Trophoblast cell (in vitro differentiated cells and primary cell): ENCODE measurements around the gene ROR1.

Source experiments
- DNase-seq, 2 donors: peaks; one replicate each; pipeline ENCODE4 v3.0.0-alpha.2; 2016
- H2AFZ ChIP-seq: 2 replicates; pipeline ENCODE4 v1.6.1; 2013; ENCODE audit warnings: low read length, moderate library complexity, mild to moderate bottlenecking; ENCODE audit not compliant: insufficient read depth, poor library complexity
- H2AK5ac ChIP-seq: 2 replicates; pipeline ENCODE4 v1.6.1; 2013; ENCODE audit warnings: mild to moderate bottlenecking, low read length
- H2BK120ac ChIP-seq: 2 replicates; pipeline ENCODE4 v1.6.1; 2013; ENCODE audit warnings: low read length, mild to moderate bottlenecking, moderate library complexity; ENCODE audit not compliant: insufficient read depth, poor library complexity
- H2BK12ac ChIP-seq: 2 replicates; pipeline ENCODE4 v1.6.1; 2013; ENCODE audit warnings: mild to moderate bottlenecking, low read length, moderate library complexity
- H2BK5ac ChIP-seq: 2 replicates; pipeline ENCODE4 v1.6.1; 2013; ENCODE audit warnings: low read length, low read depth, moderate library complexity, mild to moderate bottlenecking; ENCODE audit not compliant: poor library complexity
- H3K14ac ChIP-seq: 2 replicates; pipeline ENCODE4 v1.6.1; 2013; ENCODE audit warnings: mild to moderate bottlenecking, low read length
- H3K18ac ChIP-seq: 2 replicates; pipeline ENCODE4 v1.6.1; 2013; ENCODE audit warnings: mild to moderate bottlenecking, low read length
- H3K23ac ChIP-seq: 2 replicates; pipeline ENCODE4 v1.6.1; 2013; ENCODE audit warnings: low read length
- H3K27ac ChIP-seq: 2 replicates; pipeline ENCODE4 v1.5.1; 2013; ENCODE audit warnings: low read depth, mild to moderate bottlenecking, inconsistent platforms, low read length, moderate library complexity
- H3K27me3 ChIP-seq: 2 replicates; pipeline ENCODE4 v1.6.1; 2013; ENCODE audit warnings: inconsistent platforms, mild to moderate bottlenecking, low read length, moderate library complexity; ENCODE audit not compliant: insufficient read depth
- H3K36me3 ChIP-seq, 2 experiments: 1 replicate in 1 of 2; 2 replicates in 1 of 2; pipeline ENCODE4 v1.6.1; 2013; ENCODE audit warnings: low read length in 2 of 2, mild to moderate bottlenecking in 2 of 2, moderate library complexity in 1 of 2; ENCODE audit not compliant: insufficient read depth in 2 of 2, control insufficient read depth in 1 of 2
- H3K4ac ChIP-seq: 2 replicates; pipeline ENCODE4 v1.6.1; 2013; ENCODE audit warnings: low read depth, mild to moderate bottlenecking, low read length, moderate library complexity
- H3K4me1 ChIP-seq, 2 experiments: 1 replicate in 1 of 2; 2 replicates in 1 of 2; pipeline ENCODE4 v1.6.1; 2013; ENCODE audit warnings: low read length in 2 of 2, mild to moderate bottlenecking in 2 of 2, moderate library complexity in 1 of 2; ENCODE audit not compliant: insufficient read depth in 2 of 2, control insufficient read depth in 1 of 2
- H3K4me2 ChIP-seq: 2 replicates; pipeline ENCODE4 v1.6.1; 2013; ENCODE audit warnings: inconsistent platforms, mild to moderate bottlenecking, low read length, moderate library complexity
- H3K4me3 ChIP-seq: 2 replicates; pipeline ENCODE4 v1.5.1; 2013; ENCODE audit warnings: mild to moderate bottlenecking, low read depth, low read length, inconsistent platforms
- H3K79me1 ChIP-seq: one replicate; pipeline ENCODE4 v1.6.1; 2013; ENCODE audit warnings: low read length
- H3K79me2 ChIP-seq: 2 replicates; pipeline ENCODE4 v1.6.1; 2013; ENCODE audit warnings: low read length, mild to moderate bottlenecking; ENCODE audit not compliant: control insufficient read depth, insufficient read depth, poor library complexity
- H3K9ac ChIP-seq: 2 replicates; pipeline ENCODE4 v1.6.1; 2013; ENCODE audit warnings: mild to moderate bottlenecking, low read length
- H3K9me3 ChIP-seq: 2 replicates; pipeline ENCODE4 v1.6.1; 2013; ENCODE audit warnings: low read depth, mild to moderate bottlenecking, control low read depth, inconsistent platforms, low read length; ENCODE audit not compliant: insufficient read depth
- H4K12ac ChIP-seq: 2 replicates; pipeline ENCODE4 v1.6.1; 2013; ENCODE audit warnings: low read depth, mild to moderate bottlenecking, low read length, moderate library complexity
- H4K8ac ChIP-seq: 2 replicates; pipeline ENCODE4 v1.6.1; 2013; ENCODE audit warnings: low read depth, mild to moderate bottlenecking, low read length, moderate library complexity
- H4K91ac ChIP-seq: one replicate; pipeline ENCODE4 v1.6.1; 2013; ENCODE audit warnings: low read depth, mild to moderate bottlenecking, low read length, moderate library complexity
- WGBS: extraction: QIAGEN DNeasy Blood & Tissue Kit; methylation state at CpG from one replicate; pipeline ENCODE4 v1.1.7; 2013; ENCODE audit warnings: missing lambda C conversion rate; ENCODE audit not compliant: insufficient read length, insufficient coverage; ENCODE audit errors: extremely low coverage; 5-methylcytosine and 5-hydroxymethylcytosine counted together

Gene ROR1

DNA sequence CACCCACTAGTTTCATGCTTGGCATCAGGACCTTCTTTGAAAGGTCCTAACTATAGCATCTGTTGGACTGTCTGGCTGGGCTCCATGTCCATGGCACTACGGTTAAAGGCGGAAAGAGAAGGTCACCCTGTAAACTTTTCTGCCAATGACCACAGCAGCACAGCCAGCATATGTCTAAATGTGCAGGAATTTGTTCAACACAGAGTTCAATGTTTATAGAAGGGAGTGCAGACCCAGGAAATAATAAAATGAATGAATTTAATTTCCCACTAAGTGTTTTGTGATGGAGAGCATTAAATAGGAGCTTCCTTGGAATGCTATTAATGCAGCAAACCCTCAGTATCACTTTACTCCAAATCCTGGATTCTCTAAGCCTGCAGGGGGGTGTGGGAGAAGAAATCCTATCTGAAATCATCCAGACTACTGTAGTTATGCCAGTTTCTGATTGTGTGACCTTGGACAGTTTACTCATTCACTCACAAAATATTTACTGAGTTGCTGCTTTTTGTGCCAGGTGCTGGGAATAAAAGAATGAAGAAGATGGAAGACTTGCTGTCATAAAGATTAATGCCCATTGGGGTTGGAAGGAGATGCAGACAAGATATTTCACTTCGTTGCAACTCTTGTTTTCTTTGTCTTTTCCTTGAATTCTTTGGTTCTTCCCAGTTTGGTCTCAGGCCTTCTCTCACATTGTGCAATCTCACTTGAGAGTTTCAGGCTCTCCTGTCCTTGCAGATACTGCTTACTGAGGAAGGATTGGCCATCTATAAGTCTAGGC is 195.0 kb downstream of the ROR1 start:
- no peak overlapping the region for H4K12ac ChIP-seq
- no peak for DNase-seq
- H3K4me2 ChIP-seq, result no peak overlapping the region
- H2AFZ ChIP-seq, result no peak overlapping the region
- H3K79me1 ChIP-seq, result no peaks in the 10 kb centered on the region
- no peaks in the 10 kb centered on the region for H3K79me2 ChIP-seq
- no peak overlapping the region for H3K4me3 ChIP-seq
- no CpG with 5 or more reads among the region's 3 CpGs for WGBS
- peak overlapping the region; percentile 21 for H3K18ac ChIP-seq
- H3K36me3 ChIP-seq, result no peaks in the 10 kb centered on the region
- peaks cover 6 to 7% of the 10 kb centered on the region in 2 experiments for H3K4me1 ChIP-seq
- no peak overlapping the region for H2BK120ac ChIP-seq
- no peak overlapping the region for H3K27ac ChIP-seq
- no peak overlapping the region for H2BK12ac ChIP-seq
- H2BK5ac ChIP-seq, result no peak overlapping the region
- H3K9ac ChIP-seq, result no peak overlapping the region
- no peak overlapping the region for H3K14ac ChIP-seq
- no peak overlapping the region for H3K4ac ChIP-seq
- H3K23ac ChIP-seq, result no peak overlapping the region
- H4K91ac ChIP-seq, result no peak overlapping the region
- H2AK5ac ChIP-seq, result no peak overlapping the region
- no peaks in the 10 kb centered on the region for H3K9me3 ChIP-seq
- no peak overlapping the region for H4K8ac ChIP-seq
- no peaks in the 10 kb centered on the region for H3K27me3 ChIP-seq

DNA sequence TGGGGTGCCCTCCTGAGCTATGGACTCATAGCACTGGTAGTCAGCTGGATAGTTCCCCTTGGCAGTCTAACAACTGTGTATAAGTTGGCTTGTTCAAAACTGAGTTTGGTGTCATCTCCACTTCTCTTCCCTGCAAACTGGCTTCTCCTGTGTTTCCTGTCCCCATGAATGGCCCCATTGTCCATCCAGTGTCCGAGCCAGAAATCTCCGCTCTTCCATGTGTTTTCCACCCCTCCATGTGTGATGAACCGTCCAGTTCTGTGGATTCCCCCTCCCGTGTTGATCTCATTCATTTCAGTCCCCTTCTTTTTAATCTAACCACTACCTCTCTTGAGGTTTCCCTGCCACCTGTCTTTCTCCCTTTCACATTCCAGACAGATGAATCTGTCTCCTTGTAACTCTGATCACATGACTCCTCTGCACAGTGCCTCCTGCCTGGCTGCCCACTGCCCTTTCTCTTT is 195.7 kb downstream of the ROR1 start:
- Histone ChIP-seq H4K8ac (no peak overlapping the region), H3K27me3 (no peaks in the 10 kb centered on the region), H2AK5ac (no peak overlapping the region), H3K79me1 (no peaks in the 10 kb centered on the region), H3K18ac (peak overlapping the region; percentile 21), H2BK120ac (no peak overlapping the region), H3K9me3 (no peaks in the 10 kb centered on the region), H4K12ac (no peak overlapping the region), H3K9ac (no peak overlapping the region), H3K79me2 (no peaks in the 10 kb centered on the region), H3K27ac (no peak overlapping the region), H2BK5ac (no peak overlapping the region), H3K23ac (no peak overlapping the region), H3K36me3 (no peaks in the 10 kb centered on the region), H3K14ac (no peak overlapping the region), H3K4me2 (no peak overlapping the region), H3K4me3 (no peak overlapping the region), H2BK12ac (no peak overlapping the region), H3K4me1 (peaks cover 6 to 7% of the 10 kb centered on the region in 2 experiments), H4K91ac (no peak overlapping the region), H2AFZ (no peak overlapping the region), H3K4ac (no peak overlapping the region)
- no CpG with 5 or more reads among the region's 4 CpGs for WGBS
- DNase-seq, result peak in 1 of 2 donors; percentile 43

DNA sequence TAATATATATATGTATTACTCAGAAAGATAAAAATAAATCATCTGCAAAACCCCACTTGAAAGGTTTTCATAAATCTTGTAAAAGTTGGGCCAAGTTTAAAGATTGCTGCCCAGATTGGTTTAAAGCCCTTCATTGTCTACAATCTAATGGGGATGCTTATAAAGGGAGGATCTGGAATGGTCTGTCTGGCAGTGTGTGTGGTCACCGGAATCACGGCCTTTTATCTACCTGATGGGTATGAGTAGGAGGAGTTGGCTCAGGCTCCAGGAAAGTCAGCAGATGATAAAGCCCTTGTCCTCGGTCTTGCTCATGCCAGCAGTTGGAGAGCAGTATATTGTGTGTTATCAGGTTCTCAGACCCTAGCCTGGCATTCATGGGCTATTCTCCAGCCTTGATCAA is 197.7 kb downstream of the ROR1 start:
- no peaks in the 10 kb centered on the region for H3K9me3 ChIP-seq
- no peak overlapping the region for H3K4ac ChIP-seq
- no peak overlapping the region for H3K23ac ChIP-seq
- no peaks in the 10 kb centered on the region for H3K27me3 ChIP-seq
- H3K18ac ChIP-seq, result peak overlapping the region; percentile 27
- H3K4me1 ChIP-seq, result peaks cover 6% of the 10 kb centered on the region in 2 experiments
- H3K79me2 ChIP-seq, result no peaks in the 10 kb centered on the region
- H4K8ac ChIP-seq, result no peak overlapping the region
- H3K4me3 ChIP-seq, result no peak overlapping the region
- no peak for DNase-seq
- WGBS, result no CpG with 5 or more reads among the region's 3 CpGs
- no peak overlapping the region for H3K27ac ChIP-seq
- H2BK120ac ChIP-seq, result no peak overlapping the region
- no peak overlapping the region for H2AK5ac ChIP-seq
- no peaks in the 10 kb centered on the region for H3K79me1 ChIP-seq
- no peak overlapping the region for H2BK12ac ChIP-seq
- no peak overlapping the region for H4K12ac ChIP-seq
- no peak overlapping the region for H3K9ac ChIP-seq
- no peak overlapping the region for H3K4me2 ChIP-seq
- no peak overlapping the region for H4K91ac ChIP-seq
- H3K36me3 ChIP-seq, result no peaks in the 10 kb centered on the region
- H3K14ac ChIP-seq, result no peak overlapping the region
- H2BK5ac ChIP-seq, result no peak overlapping the region
- no peak overlapping the region for H2AFZ ChIP-seq

DNA sequence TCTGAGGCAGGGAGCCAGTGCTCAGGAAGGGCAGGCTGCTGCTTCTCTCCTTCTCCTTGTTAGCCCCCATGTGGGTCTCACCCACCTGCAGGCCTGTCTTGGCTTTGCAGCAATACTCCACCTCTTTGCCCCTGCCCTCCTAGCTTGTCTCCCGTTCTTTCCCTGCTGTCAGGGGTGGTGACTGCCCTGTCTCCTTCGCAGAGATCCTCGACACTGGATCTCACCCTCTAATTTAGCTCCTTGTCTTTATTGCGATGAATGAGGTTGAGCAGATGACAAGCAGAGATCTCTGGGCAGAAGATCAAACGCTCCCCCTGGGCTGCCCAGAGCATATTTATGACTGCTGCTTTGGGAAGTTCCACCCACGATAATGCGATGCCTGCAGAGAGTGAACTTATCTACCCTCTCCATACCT is 199.2 kb downstream of the ROR1 start:
- H2BK12ac ChIP-seq, result no peak overlapping the region
- no peak overlapping the region for H4K12ac ChIP-seq
- no peak overlapping the region for H2AK5ac ChIP-seq
- no peak overlapping the region for H4K91ac ChIP-seq
- no CpG with 5 or more reads among the region's 7 CpGs for WGBS
- no peak overlapping the region for H3K23ac ChIP-seq
- peaks cover 6% of the 10 kb centered on the region in 2 experiments for H3K4me1 ChIP-seq
- no peak overlapping the region for H3K27ac ChIP-seq
- H3K4ac ChIP-seq, result no peak overlapping the region
- no peak overlapping the region for H2AFZ ChIP-seq
- no peak for DNase-seq
- H3K9ac ChIP-seq, result no peak overlapping the region
- H3K9me3 ChIP-seq, result no peaks in the 10 kb centered on the region
- H3K14ac ChIP-seq, result no peak overlapping the region
- no peaks in the 10 kb centered on the region for H3K36me3 ChIP-seq
- H3K4me3 ChIP-seq, result no peak overlapping the region
- H3K18ac ChIP-seq, result no peak overlapping the region
- no peaks in the 10 kb centered on the region for H3K79me1 ChIP-seq
- no peak overlapping the region for H4K8ac ChIP-seq
- no peak overlapping the region for H2BK5ac ChIP-seq
- H3K79me2 ChIP-seq, result no peaks in the 10 kb centered on the region
- no peaks in the 10 kb centered on the region for H3K27me3 ChIP-seq
- H3K4me2 ChIP-seq, result no peak overlapping the region
- H2BK120ac ChIP-seq, result no peak overlapping the region
